Measurements from ENCODE around the gene NARF.
"Not testable (repeated sequence)": the region's sequence is repeated elsewhere in the genome, so short reads cannot be mapped to it uniquely, and the experiment has no call there.

The NARF gene

DNA sequence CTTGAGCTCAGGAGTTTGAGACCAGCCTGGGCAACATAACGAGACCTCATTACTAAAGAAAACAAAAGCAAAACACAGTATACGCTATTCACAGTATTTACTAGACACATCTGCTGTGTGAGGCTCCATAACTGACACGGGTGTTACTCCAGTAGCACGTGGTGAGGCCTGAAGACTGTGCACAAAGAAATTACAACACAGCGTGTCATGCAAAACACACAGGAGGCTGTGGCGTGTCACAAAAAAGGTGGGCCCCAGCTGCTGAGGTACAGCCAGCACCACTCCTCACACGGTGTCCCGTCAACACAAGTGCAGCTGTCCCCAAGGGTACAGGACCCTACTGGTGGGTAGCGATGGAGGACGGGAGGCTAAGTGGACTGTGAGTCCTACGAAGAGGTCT is 10.7 kb upstream of the NARF start:
- no peaks in the 10 kb centered on the region for H3K36me3 ChIP-seq (ENCODE audit: insufficient read depth, low read length)
- H3K9ac ChIP-seq (ENCODE audit: low read depth, low read length), result no peak overlapping the region
- peaks cover 5% of the 10 kb centered on the region; the same call in 1 of the 2 replicates for H3K4me1 ChIP-seq (ENCODE audit: insufficient read depth, low read length)
- H3K9me3 ChIP-seq (ENCODE audit: control insufficient read depth, insufficient read depth, low read length), result no peaks in the 10 kb centered on the region

DNA sequence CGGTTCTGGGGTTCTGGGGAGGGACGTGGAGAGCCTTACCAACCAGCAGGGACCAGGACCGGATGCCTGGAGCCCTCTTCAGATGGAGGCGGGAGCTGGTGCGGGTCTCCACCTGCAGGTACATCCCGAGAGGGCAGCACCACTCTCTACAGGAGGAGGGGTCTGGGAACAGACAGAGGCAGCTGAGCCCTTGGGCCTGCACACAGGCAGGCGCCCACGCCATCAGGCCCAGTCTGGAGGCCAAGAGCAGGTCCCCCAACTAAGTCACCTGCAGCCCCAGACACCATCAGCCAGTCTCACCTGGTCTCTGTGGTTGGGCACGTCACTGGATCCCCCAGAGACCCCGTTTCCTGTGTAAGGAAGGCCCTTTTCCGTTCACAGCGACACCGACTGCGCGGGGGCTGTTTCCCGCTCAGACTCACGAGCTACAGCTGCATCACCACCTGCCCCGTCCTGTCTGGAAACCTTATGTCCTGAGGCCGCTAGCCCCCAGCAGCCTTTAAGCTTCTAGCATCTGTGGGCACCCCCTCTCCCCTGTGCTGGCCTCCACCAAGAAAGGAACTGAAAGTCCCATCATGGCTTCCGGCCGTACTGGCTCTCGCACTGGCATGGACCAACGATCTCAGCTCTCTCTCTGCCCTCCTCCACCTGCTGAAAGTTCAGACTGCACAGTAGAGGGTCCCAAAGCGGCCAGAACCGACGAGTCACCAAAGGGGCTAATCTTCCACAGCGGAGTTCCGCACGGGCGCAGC is 9.2 kb upstream of the NARF start:
- no peaks in the 10 kb centered on the region for H3K36me3 ChIP-seq (ENCODE audit: insufficient read depth, low read length)
- H3K4me1 ChIP-seq (ENCODE audit: insufficient read depth, low read length), result peaks cover 5% of the 10 kb centered on the region; the same call in 1 of the 2 replicates
- peak overlapping the region; percentile 1; the same call in 1 of the 2 replicates for H3K9ac ChIP-seq (ENCODE audit: low read depth, low read length)
- no peaks in the 10 kb centered on the region for H3K9me3 ChIP-seq (ENCODE audit: control insufficient read depth, insufficient read depth, low read length)

DNA sequence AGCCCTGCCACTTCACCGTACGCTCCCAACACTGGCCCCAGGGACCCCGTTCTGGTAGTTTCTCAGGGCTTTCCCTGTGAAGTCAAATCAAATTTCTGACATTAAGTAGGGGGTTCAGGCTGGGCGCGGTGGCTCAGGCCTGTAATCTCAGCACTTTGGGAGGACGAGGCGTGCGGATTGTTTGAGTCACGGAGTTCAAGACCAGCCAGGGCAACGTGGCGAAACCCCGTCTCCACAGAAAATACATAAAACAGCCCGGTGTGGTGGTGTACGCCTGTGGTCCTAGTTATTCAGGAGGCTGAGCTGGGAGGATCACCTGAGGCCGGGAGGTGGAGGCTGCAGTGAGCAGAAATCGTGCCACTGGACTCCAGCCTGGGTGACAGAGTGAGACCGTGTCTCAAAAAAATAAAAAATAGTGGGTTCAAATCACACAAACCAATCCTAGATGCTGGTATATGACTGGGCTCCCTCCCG is 8.6 kb upstream of the NARF start:
- Histone ChIP-seq H3K9me3 (ENCODE audit: control insufficient read depth, insufficient read depth, low read length) (no peaks in the 10 kb centered on the region), H3K4me1 (ENCODE audit: insufficient read depth, low read length) (peaks cover 5% of the 10 kb centered on the region; the same call in 1 of the 2 replicates), H3K36me3 (ENCODE audit: insufficient read depth, low read length) (no peaks in the 10 kb centered on the region), H3K9ac (ENCODE audit: low read depth, low read length) (peak overlapping the region; percentile 85)

- no peaks in the 10 kb centered on the region for H3K36me3 ChIP-seq (ENCODE audit: insufficient read depth, low read length)
- no peaks in the 10 kb centered on the region for H3K9me3 ChIP-seq (ENCODE audit: control insufficient read depth, insufficient read depth, low read length)
- H3K4me1 ChIP-seq (ENCODE audit: insufficient read depth, low read length), result peaks cover 5% of the 10 kb centered on the region; the same call in 1 of the 2 replicates
- H3K9ac ChIP-seq (ENCODE audit: low read depth, low read length), result peak within 1 kb of the TSS; percentile 85
These were observed 8.0 kb upstream of the NARF start, which contains the start of gene CYBC1 for GRCh38 chr17:82450357-82451106. Gene CYBC1 (minus strand): TSS chr17:82450752. CDS start chr17:82449254, 1,498 bp downstream.

GRCh38 chr17:82452162-82452561 is 6.4 kb upstream of the NARF start:
- H3K9me3 ChIP-seq (ENCODE audit: control insufficient read depth, insufficient read depth, low read length), result no peaks in the 10 kb centered on the region
- no peaks in the 10 kb centered on the region for H3K36me3 ChIP-seq (ENCODE audit: insufficient read depth, low read length)
- H3K9ac ChIP-seq (ENCODE audit: low read depth, low read length), result no peak overlapping the region
- H3K4me1 ChIP-seq (ENCODE audit: insufficient read depth, low read length), result peaks cover 5% of the 10 kb centered on the region; the same call in 1 of the 2 replicates

DNA sequence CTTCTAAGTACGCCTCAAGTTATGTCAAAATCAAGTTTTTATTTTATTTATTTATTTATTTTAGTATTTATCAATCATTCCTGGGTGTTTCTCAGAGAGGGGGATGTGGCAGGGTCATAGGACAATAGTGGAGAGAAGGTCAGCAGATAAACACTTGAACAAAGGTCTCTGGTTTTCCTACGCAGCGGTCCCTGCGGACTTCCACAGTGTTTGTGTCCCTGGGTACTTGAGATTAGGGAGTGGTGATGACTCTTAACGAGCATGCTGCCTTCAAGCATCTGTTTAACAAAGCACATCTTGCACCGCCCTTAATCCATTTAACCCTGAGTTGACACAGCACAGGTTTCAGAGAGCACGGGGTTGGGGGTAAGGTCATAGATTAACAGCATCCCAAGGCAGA is 5.4 kb upstream of the NARF start:
- not testable (repeated sequence) for H3K9ac ChIP-seq (ENCODE audit: low read depth, low read length); H3K36me3 ChIP-seq (ENCODE audit: insufficient read depth, low read length); H3K4me1 ChIP-seq (ENCODE audit: insufficient read depth, low read length); H3K9me3 ChIP-seq (ENCODE audit: control insufficient read depth, insufficient read depth, low read length)

GRCh38 chr17:82453706-82454105 is 4.8 kb upstream of the NARF start:
- not testable (repeated sequence) for H3K4me1 ChIP-seq (ENCODE audit: insufficient read depth, low read length); H3K9me3 ChIP-seq (ENCODE audit: control insufficient read depth, insufficient read depth, low read length); H3K9ac ChIP-seq (ENCODE audit: low read depth, low read length); H3K36me3 ChIP-seq (ENCODE audit: insufficient read depth, low read length)

- H3K36me3 ChIP-seq (ENCODE audit: insufficient read depth, low read length), result 0 out of 2 replicates have a peak, but pooled peaks cover 3% of the 10 kb centered on the region
- no peaks in the 10 kb centered on the region for H3K9me3 ChIP-seq (ENCODE audit: control insufficient read depth, insufficient read depth, low read length)
- H3K9ac ChIP-seq (ENCODE audit: low read depth, low read length), result peak overlapping the region; percentile 86; the same call in 1 of the 2 replicates
- no peaks in the 10 kb centered on the region for H3K4me1 ChIP-seq (ENCODE audit: insufficient read depth, low read length)
These were observed 1.2 kb upstream of the NARF start for GRCh38 chr17:82457073-82457928.

DNA sequence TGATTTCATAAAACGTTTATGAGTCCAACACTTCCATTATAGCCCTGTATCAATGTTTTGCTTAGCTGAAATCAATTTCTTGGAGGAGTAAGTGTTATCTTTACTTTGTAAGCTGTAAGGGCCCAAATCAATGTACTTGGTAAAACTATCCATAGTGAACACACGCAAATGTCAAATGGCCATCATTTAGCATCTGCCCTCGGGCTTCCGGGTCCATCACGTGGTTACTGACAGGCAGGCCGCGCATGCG is 687 bp upstream of the NARF start:
- Histone ChIP-seq H3K9ac (ENCODE audit: low read depth, low read length) (peak overlapping the region; percentile 86), H3K9me3 (ENCODE audit: control insufficient read depth, insufficient read depth, low read length) (no peaks in the 10 kb centered on the region), H3K4me1 (ENCODE audit: insufficient read depth, low read length) (no peaks in the 10 kb centered on the region), H3K36me3 (ENCODE audit: insufficient read depth, low read length) (0 out of 2 replicates have a peak, but pooled peaks cover 3% of the 10 kb centered on the region)

DNA sequence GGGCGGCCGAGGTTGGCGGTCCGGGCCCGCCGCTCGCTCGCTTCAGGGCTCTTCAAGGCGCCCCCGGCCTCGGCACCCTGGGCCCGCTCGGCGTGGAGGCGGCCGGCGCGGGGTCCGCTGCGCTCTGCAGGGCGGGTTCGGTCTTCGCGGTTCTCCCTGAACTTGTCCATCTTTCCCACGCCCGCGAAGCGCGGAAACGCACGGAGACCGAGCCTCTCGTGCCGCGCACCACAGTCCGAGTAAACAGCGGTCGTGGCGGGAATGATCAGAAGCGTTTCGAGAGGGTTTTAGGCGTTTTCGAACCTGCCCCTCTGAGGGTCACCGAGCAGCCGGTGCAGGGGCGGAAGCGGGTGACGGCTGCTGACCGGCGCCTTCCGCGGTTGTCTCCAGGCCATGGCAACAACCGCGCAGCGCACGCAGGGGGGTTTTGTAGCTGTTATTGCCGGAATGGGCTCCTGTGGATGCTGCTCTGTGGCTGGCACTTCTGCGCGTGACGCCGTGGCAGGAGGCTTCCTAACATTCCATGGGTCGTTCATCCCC is 414 bp downstream of the NARF start:
- no peaks in the 10 kb centered on the region for H3K4me1 ChIP-seq (ENCODE audit: insufficient read depth, low read length)
- H3K9me3 ChIP-seq (ENCODE audit: control insufficient read depth, insufficient read depth, low read length), result no peaks in the 10 kb centered on the region
- 0 out of 2 replicates have a peak, but pooled peaks cover 3% of the 10 kb centered on the region for H3K36me3 ChIP-seq (ENCODE audit: insufficient read depth, low read length)
- peak overlapping the region; percentile 86 for H3K9ac ChIP-seq (ENCODE audit: low read depth, low read length)

DNA sequence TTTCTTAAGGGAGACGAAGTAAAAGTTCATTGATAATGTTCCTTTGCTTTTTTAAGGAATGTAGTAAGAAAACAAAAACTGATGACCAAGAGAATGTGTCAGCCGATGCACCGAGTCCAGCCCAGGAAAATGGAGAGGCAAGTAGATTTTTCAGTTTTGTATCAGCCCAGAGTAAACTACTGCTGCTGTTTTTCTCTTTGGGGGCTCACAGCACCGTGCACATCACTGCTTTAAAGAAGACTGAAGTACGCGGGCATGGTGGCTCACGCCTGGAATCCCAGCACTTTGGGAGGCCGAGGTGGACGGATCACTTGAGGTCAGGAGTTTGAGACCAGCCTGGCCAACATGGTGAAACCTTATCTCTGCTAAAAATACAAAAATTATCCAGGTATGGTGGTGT is 1.4 kb downstream of the NARF start:
- H3K9ac ChIP-seq (ENCODE audit: low read depth, low read length); H3K4me1 ChIP-seq (ENCODE audit: insufficient read depth, low read length); H3K36me3 ChIP-seq (ENCODE audit: insufficient read depth, low read length); H3K9me3 ChIP-seq (ENCODE audit: control insufficient read depth, insufficient read depth, low read length): not testable (repeated sequence)

DNA sequence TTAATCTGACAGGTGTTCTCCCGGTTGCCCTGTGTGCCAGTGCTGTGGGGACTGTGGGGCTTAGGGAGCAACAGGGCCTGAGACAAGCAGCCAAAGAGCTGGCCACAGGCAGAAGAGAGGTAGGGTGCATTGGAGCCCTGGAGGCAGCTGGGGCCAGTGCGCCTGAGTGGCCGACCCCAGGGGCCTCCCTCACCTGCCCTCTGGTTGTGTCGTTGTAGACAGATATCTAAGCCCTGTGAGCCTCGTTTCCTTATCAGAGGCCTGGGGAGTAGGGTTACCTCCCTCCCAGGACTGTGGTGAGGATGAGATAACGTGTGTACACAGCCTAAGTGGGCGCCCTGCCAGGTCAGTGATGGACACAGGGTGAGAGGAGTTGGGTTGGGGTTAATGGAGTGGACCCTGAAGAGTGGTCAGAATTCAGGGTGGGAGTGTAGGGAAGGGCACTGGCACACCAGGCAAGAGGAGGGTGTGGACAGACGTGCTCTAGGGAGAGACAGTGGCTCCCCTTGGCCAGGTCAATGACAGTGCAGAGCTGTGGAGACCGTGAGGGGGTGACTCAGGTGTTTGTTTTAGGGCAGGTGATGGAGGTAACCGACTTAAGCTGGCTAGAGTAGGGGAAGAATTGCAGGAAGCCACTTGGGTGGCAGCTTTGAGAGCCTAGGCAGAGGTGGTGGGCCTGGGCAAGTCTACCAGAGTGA is 3.4 kb downstream of the NARF start:
- no peaks in the 10 kb centered on the region for H3K9me3 ChIP-seq (ENCODE audit: control insufficient read depth, insufficient read depth, low read length)
- no peak overlapping the region for H3K9ac ChIP-seq (ENCODE audit: low read depth, low read length)
- H3K36me3 ChIP-seq (ENCODE audit: insufficient read depth, low read length), result peaks cover 10% of the 10 kb centered on the region; the same call in 1 of the 2 replicates
- H3K4me1 ChIP-seq (ENCODE audit: insufficient read depth, low read length), result no peaks in the 10 kb centered on the region

DNA sequence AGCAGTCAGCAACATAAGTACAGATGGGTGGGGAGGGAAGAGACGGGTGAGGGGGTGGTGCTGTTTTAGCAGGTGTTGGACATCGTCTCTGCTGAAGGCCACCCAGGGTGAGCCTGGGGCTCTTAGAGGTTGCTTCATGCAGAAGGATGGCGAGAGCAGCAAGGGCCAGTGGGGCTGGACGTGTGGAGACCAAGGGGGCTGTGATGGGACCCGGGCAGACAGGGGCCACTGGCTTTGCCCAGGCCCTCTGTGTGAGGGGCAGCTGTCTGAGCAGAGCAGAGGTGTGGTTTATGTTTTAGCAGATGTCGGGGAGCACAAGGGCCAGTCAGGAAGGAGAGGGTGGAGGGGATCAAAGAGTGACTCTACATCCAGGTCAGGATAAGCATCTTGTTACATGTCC is 4.8 kb downstream of the NARF start:
- H3K36me3 ChIP-seq (ENCODE audit: insufficient read depth, low read length), result peaks cover 10% of the 10 kb centered on the region; the same call in 1 of the 2 replicates
- no peaks in the 10 kb centered on the region for H3K9me3 ChIP-seq (ENCODE audit: control insufficient read depth, insufficient read depth, low read length)

More for the DNA sequence above, 4.8 kb downstream of the NARF start:
- Histone ChIP-seq H3K9ac (ENCODE audit: low read depth, low read length) (no peak overlapping the region), H3K4me1 (ENCODE audit: insufficient read depth, low read length) (no peaks in the 10 kb centered on the region)

Measured in ES-I3 (cell line).